H9 (cell line): ENCODE data around the gene HIPK2. TPM values are rescaled to one million over a fixed set of nuclear protein-coding genes. Genes with fewer than 3 reads are reported as not detected.

Source experiments
- DNase-seq: peaks from one replicate; pipeline ENCODE4 v3.0.0-alpha.2; 2017
- H2AFZ ChIP-seq: one replicate; pipeline ENCODE4 v1.6.1; 2013; ENCODE audit warnings: mild to moderate bottlenecking, low read length, control low read depth, moderate library complexity
- H2AK5ac ChIP-seq: 2 replicates; pipeline ENCODE4 v1.6.1; 2013; ENCODE audit warnings: low read length, control low read depth, mixed read lengths; ENCODE audit not compliant: insufficient read length
- H2BK120ac ChIP-seq: one replicate; pipeline ENCODE4 v1.6.1; 2013; ENCODE audit warnings: low read depth, mild to moderate bottlenecking, low read length, control low read depth, inconsistent platforms; ENCODE audit not compliant: poor library complexity, severe bottlenecking
- H2BK12ac ChIP-seq: 2 replicates; pipeline ENCODE4 v1.6.1; 2013; ENCODE audit warnings: low read length, control low read depth, mixed read lengths, low read depth; ENCODE audit not compliant: insufficient read length
- H2BK15ac ChIP-seq: 2 replicates; pipeline ENCODE4 v1.6.1; 2013; ENCODE audit warnings: low read depth, low read length, control low read depth
- H2BK20ac ChIP-seq: one replicate; pipeline ENCODE4 v1.6.1; 2013; ENCODE audit warnings: low read depth, mild to moderate bottlenecking, low read length, control low read depth, inconsistent platforms; ENCODE audit not compliant: poor library complexity, severe bottlenecking
- H2BK5ac ChIP-seq: 2 replicates; pipeline ENCODE4 v1.6.1; 2013; ENCODE audit warnings: low read length, control low read depth, mixed read lengths; ENCODE audit not compliant: insufficient read length
- H3K14ac ChIP-seq: 2 replicates; pipeline ENCODE4 v1.6.1; 2013; ENCODE audit warnings: low read length, control low read depth; ENCODE audit not compliant: insufficient read depth
- H3K18ac ChIP-seq: 2 replicates; pipeline ENCODE4 v1.6.1; 2013; ENCODE audit warnings: low read depth, mild to moderate bottlenecking, mixed read lengths, low read length, control low read depth; ENCODE audit not compliant: insufficient read length
- H3K23ac ChIP-seq: 2 replicates; pipeline ENCODE4 v1.6.1; 2013; ENCODE audit warnings: low read length, control low read depth, mixed read lengths, low read depth; ENCODE audit not compliant: insufficient read length
- H3K23me2 ChIP-seq: 2 replicates; pipeline ENCODE4 v1.6.1; 2013; ENCODE audit warnings: low read depth, mild to moderate bottlenecking, mixed read lengths, low read length, control low read depth; ENCODE audit not compliant: insufficient read length, poor library complexity, severe bottlenecking
- H3K27ac ChIP-seq: 2 replicates; pipeline ENCODE4 v1.5.1; 2013; ENCODE audit warnings: low read length, control low read depth, mixed read lengths, low read depth; ENCODE audit not compliant: insufficient read length
- H3K27me3 ChIP-seq: 2 replicates; pipeline ENCODE4 v1.6.1; 2013; ENCODE audit warnings: low read length, control low read depth, inconsistent platforms; ENCODE audit not compliant: insufficient read depth
- H3K4ac ChIP-seq: 2 replicates; pipeline ENCODE4 v1.6.1; 2013; ENCODE audit warnings: low read depth, mild to moderate bottlenecking, control low read depth, inconsistent platforms, low read length, moderate library complexity
- H3K4me1 ChIP-seq: 2 replicates; pipeline ENCODE4 v1.6.1; 2013; ENCODE audit warnings: low read length, control low read depth, inconsistent platforms; ENCODE audit not compliant: insufficient read depth
- H3K4me2 ChIP-seq: 2 replicates; pipeline ENCODE4 v1.6.1; 2013; ENCODE audit warnings: low read length, control low read depth, mixed read lengths; ENCODE audit not compliant: insufficient read length, insufficient read depth
- H3K56ac ChIP-seq: 2 replicates; pipeline ENCODE4 v1.6.1; 2013; ENCODE audit warnings: low read depth, mild to moderate bottlenecking, mixed read lengths, low read length, control low read depth; ENCODE audit not compliant: insufficient read length
- H3K79me1 ChIP-seq: 2 replicates; pipeline ENCODE4 v1.6.1; 2013; ENCODE audit warnings: low read depth, mild to moderate bottlenecking, moderate library complexity, low read length, control low read depth, inconsistent platforms; ENCODE audit not compliant: insufficient read depth, poor library complexity, severe bottlenecking
- H3K79me2 ChIP-seq: 2 replicates; pipeline ENCODE4 v1.6.1; 2013; ENCODE audit warnings: low read length, control low read depth, inconsistent platforms; ENCODE audit not compliant: insufficient read depth
- H3K9ac ChIP-seq: 2 replicates; pipeline ENCODE4 v1.6.1; 2013; ENCODE audit warnings: low read length, control low read depth, mixed read lengths; ENCODE audit not compliant: insufficient read length; ENCODE audit errors: extremely low read depth
- H3K9me3 ChIP-seq: one replicate; pipeline ENCODE4 v1.6.1; 2013; ENCODE audit warnings: low read depth, low read length, inconsistent platforms; ENCODE audit not compliant: control insufficient read depth
- H3T11ph ChIP-seq: one replicate; pipeline ENCODE4 v1.6.1; 2013; ENCODE audit warnings: mild to moderate bottlenecking, low read length, control low read depth, inconsistent platforms
- H4K20me1 ChIP-seq: one replicate; pipeline ENCODE4 v1.6.1; 2013; ENCODE audit not compliant: control insufficient read depth, insufficient read length, insufficient read depth
- H4K5ac ChIP-seq: 2 replicates; pipeline ENCODE4 v1.6.1; 2013; ENCODE audit warnings: low read depth, mild to moderate bottlenecking, mixed read lengths, low read length, control low read depth; ENCODE audit not compliant: insufficient read length
- H4K8ac ChIP-seq: replicated peaks from 2 replicates; pipeline ENCODE4 v1.6.1; 2013; ENCODE audit warnings: low read length, control low read depth, mixed read lengths, low read depth; ENCODE audit not compliant: insufficient read length
- H4K91ac ChIP-seq: 2 replicates; pipeline ENCODE4 v1.6.1; 2013; ENCODE audit warnings: low read depth, mild to moderate bottlenecking, moderate library complexity, mixed read lengths, low read length, control low read depth; ENCODE audit not compliant: insufficient read length
- H3K27ac Mint-ChIP-seq, 3 experiments: 2 replicates in 2 of 3; 3 replicates in 1 of 3; pipeline ENCODE4 v1.8.0; 2020 to 2021; ENCODE audit warnings: mixed read lengths in 3 of 3, mild to moderate bottlenecking in 1 of 3, moderate library complexity in 1 of 3
- H3K27me3 Mint-ChIP-seq: 2 replicates; pipeline ENCODE4 v1.8.0; 2021; ENCODE audit warnings: low read depth, mild to moderate bottlenecking, moderate library complexity, mixed read lengths
- H3K36me3 Mint-ChIP-seq, 3 experiments: 2 replicates in 2 of 3; 3 replicates in 1 of 3; pipeline ENCODE4 v1.8.0; 2020 to 2021; ENCODE audit warnings: low read depth in 3 of 3, mixed read lengths in 3 of 3; ENCODE audit not compliant: insufficient read depth in 1 of 3
- H3K4me1 Mint-ChIP-seq, 2 experiments: 2 replicates each; pipeline ENCODE4 v1.8.0; 2020; ENCODE audit warnings: mixed read lengths in 2 of 2
- H3K4me3 Mint-ChIP-seq, 2 experiments: 2 replicates in 1 of 2; 3 replicates in 1 of 2; pipeline ENCODE4 v1.8.0; 2020 to 2021; ENCODE audit warnings: mild to moderate bottlenecking in 2 of 2, mixed read lengths in 2 of 2, moderate library complexity in 1 of 2
- H3K9me3 Mint-ChIP-seq, 2 experiments: 2 replicates in 1 of 2; 3 replicates in 1 of 2; pipeline ENCODE4 v1.8.0; 2020; ENCODE audit warnings: mild to moderate bottlenecking in 2 of 2, mixed read lengths in 2 of 2, moderate library complexity in 1 of 2
- WGBS: extraction: QIAGEN DNeasy Blood & Tissue Kit; methylation state at CpG from one replicate; pipeline ENCODE4 v1.1.7; 2013; ENCODE audit warnings: missing lambda C conversion rate, low lambda C conversion rate, mixed read lengths; ENCODE audit not compliant: insufficient read length; ENCODE audit errors: extremely low coverage; 5-methylcytosine and 5-hydroxymethylcytosine counted together
- total RNA-seq: library from RNA; stranded (reverse); gene quantifications from 2 replicates; pipeline ENCODE4 v1.2.1, GENCODE V29; 2021
- TF ChIP-seq, protein P1 (sequence below): fragments of 200-600 bp; sonication (generic); conservative IDR thresholded peaks from 3 replicates; pipeline ENCODE4 v1.8.0; 2021; ENCODE audit warnings: antibody characterized with exemption, mild to moderate bottlenecking

Gene HIPK2
- total RNA-seq, 1 experiment from 2014 or later, result 21.9 TPM

- H2BK120ac ChIP-seq, result no peak overlapping the region
- no peak overlapping the region for H2AK5ac ChIP-seq
- Mint-ChIP-seq H3K9me3 (no peaks in the 10 kb centered on the region; a peak in 1 of 5 replicates), H3K27ac (no peak overlapping the region), H3K27me3 (no peaks in the 10 kb centered on the region), H3K4me1 (peaks cover 23% of the 10 kb centered on the region in 2 experiments), H3K36me3 (peaks cover 3 to 16% (median 5%) of the 10 kb centered on the region in 3 experiments; a peak in 5 of 7 replicates), H3K4me3 (no peak overlapping the region)
- H3K4ac ChIP-seq, result no peak overlapping the region
- no peaks in the 10 kb centered on the region for H4K20me1 ChIP-seq
- no peaks in the 10 kb centered on the region; the same call in 1 of the 2 replicates for H3K4me1 ChIP-seq
- no CpG with 5 or more reads among the region's 15 CpGs for WGBS
- no peak overlapping the region for H2BK15ac ChIP-seq
- H4K8ac ChIP-seq, result no peak overlapping the region
- no peak overlapping the region for H2AFZ ChIP-seq
- no peak overlapping the region for H3K23ac ChIP-seq
- no peaks in the 10 kb centered on the region for H3K9me3 ChIP-seq
- H2BK12ac ChIP-seq, result no peak overlapping the region
- no peak overlapping the region for H3K14ac ChIP-seq
- TF ChIP-seq, protein P1, sequence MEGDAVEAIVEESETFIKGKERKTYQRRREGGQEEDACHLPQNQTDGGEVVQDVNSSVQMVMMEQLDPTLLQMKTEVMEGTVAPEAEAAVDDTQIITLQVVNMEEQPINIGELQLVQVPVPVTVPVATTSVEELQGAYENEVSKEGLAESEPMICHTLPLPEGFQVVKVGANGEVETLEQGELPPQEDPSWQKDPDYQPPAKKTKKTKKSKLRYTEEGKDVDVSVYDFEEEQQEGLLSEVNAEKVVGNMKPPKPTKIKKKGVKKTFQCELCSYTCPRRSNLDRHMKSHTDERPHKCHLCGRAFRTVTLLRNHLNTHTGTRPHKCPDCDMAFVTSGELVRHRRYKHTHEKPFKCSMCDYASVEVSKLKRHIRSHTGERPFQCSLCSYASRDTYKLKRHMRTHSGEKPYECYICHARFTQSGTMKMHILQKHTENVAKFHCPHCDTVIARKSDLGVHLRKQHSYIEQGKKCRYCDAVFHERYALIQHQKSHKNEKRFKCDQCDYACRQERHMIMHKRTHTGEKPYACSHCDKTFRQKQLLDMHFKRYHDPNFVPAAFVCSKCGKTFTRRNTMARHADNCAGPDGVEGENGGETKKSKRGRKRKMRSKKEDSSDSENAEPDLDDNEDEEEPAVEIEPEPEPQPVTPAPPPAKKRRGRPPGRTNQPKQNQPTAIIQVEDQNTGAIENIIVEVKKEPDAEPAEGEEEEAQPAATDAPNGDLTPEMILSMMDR, result no peak
- no peak overlapping the region for H3K9ac ChIP-seq
- no peak overlapping the region for H4K5ac ChIP-seq
- no peak overlapping the region for H3K27ac ChIP-seq
- H2BK20ac ChIP-seq, result no peak overlapping the region
- no peaks in the 10 kb centered on the region for H3K23me2 ChIP-seq
- H3K79me2 ChIP-seq, result no peaks in the 10 kb centered on the region
- H3K79me1 ChIP-seq, result no peaks in the 10 kb centered on the region
- H3T11ph ChIP-seq, result no peak overlapping the region
- H3K27me3 ChIP-seq, result no peaks in the 10 kb centered on the region
- no peak overlapping the region for H3K56ac ChIP-seq
- no peak for DNase-seq
- no peak overlapping the region for H4K91ac ChIP-seq
- H3K18ac ChIP-seq, result no peak overlapping the region
- H2BK5ac ChIP-seq, result no peak overlapping the region
- no peak overlapping the region for H3K4me2 ChIP-seq
These were observed 46.8 kb downstream of the HIPK2 start for GRCh38 chr7:139730746-139731612.
